Mesenchymal stem cell (in vitro differentiated cells and primary cell): ENCODE measurements around the gene PCED1A.

ENCODE experiments used
- DNase-seq: peaks from one replicate; pipeline ENCODE4 v3.0.0-alpha.2; 2013
- H2AFZ ChIP-seq: one replicate; pipeline ENCODE4 v1.6.1; 2013; ENCODE audit warnings: low read depth, mild to moderate bottlenecking, control low read depth, inconsistent platforms, low read length, moderate library complexity
- H2AK5ac ChIP-seq: 2 replicates; pipeline ENCODE4 v1.6.1; 2013; ENCODE audit warnings: low read length, moderate library complexity, mild to moderate bottlenecking, inconsistent platforms; ENCODE audit not compliant: severe bottlenecking
- H2BK120ac ChIP-seq: one replicate; pipeline ENCODE4 v1.6.1; 2013; ENCODE audit warnings: low read depth, mild to moderate bottlenecking, inconsistent platforms, low read length, moderate library complexity
- H2BK12ac ChIP-seq, 2 experiments: one replicate each; pipeline ENCODE4 v1.6.1; 2013; ENCODE audit warnings: inconsistent platforms in 2 of 2, low read length in 2 of 2, mild to moderate bottlenecking in 2 of 2, moderate library complexity in 2 of 2, control low read depth in 1 of 2
- H2BK15ac ChIP-seq: one replicate; pipeline ENCODE4 v1.6.1; 2013; ENCODE audit warnings: mild to moderate bottlenecking, low read depth, inconsistent platforms; ENCODE audit not compliant: poor library complexity, severe bottlenecking
- H2BK5ac ChIP-seq: 2 replicates; pipeline ENCODE4 v1.6.1; 2013; ENCODE audit warnings: low read depth, mild to moderate bottlenecking, low read length, control low read depth, inconsistent platforms; ENCODE audit not compliant: poor library complexity, severe bottlenecking
- H3K14ac ChIP-seq, 2 experiments: one replicate each; pipeline ENCODE4 v1.6.1; 2013; ENCODE audit warnings: inconsistent platforms in 2 of 2, low read length in 2 of 2, control low read depth in 1 of 2, mild to moderate bottlenecking in 1 of 2, moderate library complexity in 1 of 2
- H3K18ac ChIP-seq, 2 experiments: one replicate each; pipeline ENCODE4 v1.6.1; 2013; ENCODE audit warnings: inconsistent platforms in 2 of 2, low read length in 2 of 2, control low read depth in 1 of 2, low read depth in 1 of 2, mild to moderate bottlenecking in 1 of 2
- H3K23ac ChIP-seq, 2 experiments: one replicate each; pipeline ENCODE4 v1.6.1; 2013; ENCODE audit warnings: inconsistent platforms in 2 of 2, low read length in 2 of 2, mild to moderate bottlenecking in 2 of 2, moderate library complexity in 2 of 2, control low read depth in 1 of 2
- H3K27ac ChIP-seq: 2 replicates; pipeline ENCODE4 v1.5.1; 2013; ENCODE audit warnings: mild to moderate bottlenecking, moderate library complexity, low read length, control low read depth, inconsistent platforms; ENCODE audit not compliant: poor library complexity, severe bottlenecking
- H3K27me3 ChIP-seq, 2 experiments: 2 replicates each; pipeline versions ENCODE4 v1.6.1 to v1.7.0; 2013; ENCODE audit warnings: low read length in 2 of 2, mild to moderate bottlenecking in 2 of 2, moderate library complexity in 2 of 2, control low read depth in 1 of 2, inconsistent platforms in 1 of 2; ENCODE audit not compliant: control insufficient read depth in 1 of 2, insufficient read depth in 1 of 2
- H3K36me3 ChIP-seq, 2 experiments: 2 replicates each; pipeline versions ENCODE4 v1.6.1 to v1.7.0; 2013; ENCODE audit warnings: low read length in 2 of 2, control low read depth in 1 of 2, inconsistent platforms in 1 of 2, low read depth in 1 of 2, mild to moderate bottlenecking in 1 of 2; ENCODE audit not compliant: insufficient read depth in 2 of 2, control insufficient read depth in 1 of 2
- H3K4ac ChIP-seq, 2 experiments: one replicate each; pipeline ENCODE4 v1.6.1; 2013; ENCODE audit warnings: inconsistent platforms in 2 of 2, low read length in 2 of 2, mild to moderate bottlenecking in 2 of 2, moderate library complexity in 2 of 2, control low read depth in 1 of 2, low read depth in 1 of 2
- H3K4me1 ChIP-seq: 2 replicates; pipeline ENCODE4 v1.6.1; 2013; ENCODE audit warnings: low read depth, low read length, control low read depth; ENCODE audit not compliant: control insufficient read depth, insufficient read depth
- H3K4me2 ChIP-seq: 2 replicates; pipeline ENCODE4 v1.6.1; 2013; ENCODE audit warnings: low read length, mild to moderate bottlenecking, inconsistent platforms; ENCODE audit not compliant: poor library complexity, severe bottlenecking
- H3K4me3 ChIP-seq, 2 experiments: 2 replicates each; pipeline versions ENCODE4 v1.5.1 to v1.7.0; 2013; ENCODE audit warnings: low read length in 2 of 2, mild to moderate bottlenecking in 2 of 2, control low read depth in 1 of 2, low read depth in 1 of 2; ENCODE audit not compliant: insufficient read depth in 1 of 2
- H3K79me1 ChIP-seq: replicated peaks from 2 replicates; pipeline ENCODE4 v1.6.1; 2013; ENCODE audit warnings: mild to moderate bottlenecking, control low read depth, low read length, inconsistent platforms; ENCODE audit not compliant: poor library complexity, severe bottlenecking
- H3K9ac ChIP-seq: 2 replicates; pipeline ENCODE4 v1.7.0; 2013; ENCODE audit warnings: mild to moderate bottlenecking, low read length, moderate library complexity
- H3K9me3 ChIP-seq: 2 replicates; pipeline ENCODE4 v1.7.0; 2013; ENCODE audit warnings: mild to moderate bottlenecking, low read length; ENCODE audit not compliant: control insufficient read depth
- H4K8ac ChIP-seq: one replicate; pipeline ENCODE4 v1.6.1; 2013; ENCODE audit warnings: inconsistent platforms, mild to moderate bottlenecking, low read length, moderate library complexity
- H4K91ac ChIP-seq: one replicate; pipeline ENCODE4 v1.6.1; 2013; ENCODE audit warnings: mild to moderate bottlenecking, low read length, inconsistent platforms
- WGBS: methylation state at CpG from one replicate; pipeline ENCODE4 v1.1.7; 2013; ENCODE audit warnings: mixed read lengths; 5-methylcytosine and 5-hydroxymethylcytosine counted together

PCED1A gene

DNA sequence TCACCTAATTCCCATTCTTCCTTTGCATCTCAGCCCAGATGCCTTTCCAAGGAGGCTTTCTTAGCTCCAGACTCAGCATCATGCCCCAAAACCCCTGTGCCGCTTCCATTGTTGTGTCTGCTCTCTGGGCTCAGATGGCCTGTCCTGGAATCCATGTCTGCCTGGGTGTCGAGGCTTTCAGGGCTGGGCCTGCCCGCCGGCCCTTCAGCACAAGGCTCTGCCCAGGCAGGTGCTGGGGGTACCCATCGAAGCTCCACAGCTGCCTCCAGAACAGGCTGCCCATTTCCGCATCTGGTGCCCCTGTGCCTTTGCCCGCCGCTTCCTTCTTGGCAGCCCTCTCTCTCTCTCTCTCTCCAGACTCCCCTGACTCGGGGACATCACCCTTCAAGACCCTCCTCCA is 41.2 kb downstream of the PCED1A start:
- Histone ChIP-seq H3K14ac (no peak overlapping the region), H4K8ac (no peak overlapping the region), H2BK5ac (no peak overlapping the region), H3K4me3 (peak overlapping the region in 1 of 2 experiments; percentile 89), H3K18ac (no peak overlapping the region), H3K27ac (no peak overlapping the region), H3K4me2 (peak overlapping the region; percentile 91), H3K9ac (peak overlapping the region; percentile 85), H3K79me1 (no peaks in the 10 kb centered on the region), H3K36me3 (peaks cover 38 to 42% of the 10 kb centered on the region in 2 experiments), H3K23ac (no peak overlapping the region), H3K9me3 (no peaks in the 10 kb centered on the region), H2BK15ac (no peak overlapping the region), H2BK12ac (no peak overlapping the region), H2BK120ac (no peak overlapping the region), H2AFZ (peak overlapping the region; percentile 7), H4K91ac (no peak overlapping the region), H3K27me3 (peaks cover 10 to 32% of the 10 kb centered on the region in 2 experiments), H3K4me1 (peaks cover 16% of the 10 kb centered on the region), H2AK5ac (no peak overlapping the region), H3K4ac (no peak overlapping the region)
- no peak for DNase-seq
- WGBS = 71% methylated on average over 9 of the region's 9 CpGs

DNA sequence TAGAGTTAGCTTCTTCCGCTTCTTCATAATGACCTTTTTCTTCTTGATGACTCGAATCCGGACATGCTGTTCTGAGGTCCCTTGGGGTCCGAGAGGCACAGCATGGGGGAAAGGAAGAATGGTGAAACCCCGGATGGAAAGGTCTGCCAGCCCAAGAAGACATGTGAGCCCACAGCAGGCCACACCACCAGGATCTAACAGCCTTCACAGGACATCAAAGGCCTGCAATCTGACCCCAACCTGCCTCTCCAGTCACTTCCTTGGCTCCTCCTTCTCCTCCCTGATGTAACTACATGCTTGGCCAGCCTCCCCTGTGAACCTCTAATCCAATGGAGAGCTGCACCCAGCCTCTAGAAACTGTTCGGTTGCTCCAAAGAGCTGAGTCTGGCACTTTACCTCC is 41.6 kb downstream of the PCED1A start:
- Histone ChIP-seq H3K4me2 (no peak overlapping the region), H3K27me3 (peaks cover 7 to 28% of the 10 kb centered on the region in 2 experiments), H3K4me1 (peaks cover 16% of the 10 kb centered on the region), H3K14ac (no peak overlapping the region), H3K79me1 (no peaks in the 10 kb centered on the region), H2AFZ (no peak overlapping the region), H3K18ac (no peak overlapping the region), H2BK120ac (no peak overlapping the region), H2BK5ac (no peak overlapping the region), H2AK5ac (no peak overlapping the region), H2BK12ac (no peak overlapping the region), H3K4me3 (peak overlapping the region in 1 of 2 experiments; percentile 89), H3K27ac (no peak overlapping the region), H2BK15ac (no peak overlapping the region), H3K23ac (no peak overlapping the region), H3K9me3 (no peaks in the 10 kb centered on the region), H3K4ac (no peak overlapping the region), H4K91ac (no peak overlapping the region), H3K36me3 (peaks cover 38 to 43% of the 10 kb centered on the region in 2 experiments), H4K8ac (no peak overlapping the region), H3K9ac (peak overlapping the region; percentile 85)
- no peak for DNase-seq
- WGBS = 63% methylated on average over 6 of the region's 6 CpGs

GRCh38 chr20:2798095-2798805 is 42.2 kb downstream of the PCED1A start:
- H3K27ac ChIP-seq = no peak overlapping the region
- H3K79me1 ChIP-seq = no peaks in the 10 kb centered on the region
- H3K4me3 ChIP-seq = no peak overlapping the region
- no peak for DNase-seq
- no peak overlapping the region for H2AFZ ChIP-seq
- H2AK5ac ChIP-seq = no peak overlapping the region
- no peak overlapping the region for H3K23ac ChIP-seq
- H3K9me3 ChIP-seq = no peaks in the 10 kb centered on the region
- no peak overlapping the region for H3K9ac ChIP-seq
- no peak overlapping the region for H2BK15ac ChIP-seq
- H3K36me3 ChIP-seq = peaks cover 38 to 43% of the 10 kb centered on the region in 2 experiments
- H3K18ac ChIP-seq = no peak overlapping the region
- no peak overlapping the region for H4K8ac ChIP-seq
- H2BK12ac ChIP-seq = no peak overlapping the region
- H3K4me1 ChIP-seq = peaks cover 16% of the 10 kb centered on the region
- H3K14ac ChIP-seq = no peak overlapping the region
- 91% methylated on average over 19 of the region's 19 CpGs for WGBS
- no peak overlapping the region for H2BK5ac ChIP-seq
- no peak overlapping the region for H3K4me2 ChIP-seq
- H3K4ac ChIP-seq = no peak overlapping the region
- no peak overlapping the region for H2BK120ac ChIP-seq
- H3K27me3 ChIP-seq = peaks cover 7 to 23% of the 10 kb centered on the region in 2 experiments
- no peak overlapping the region for H4K91ac ChIP-seq

GRCh38 chr20:2797136-2797983 is 43.1 kb downstream of the PCED1A start:
- Histone ChIP-seq H2BK5ac (no peak overlapping the region), H4K8ac (no peak overlapping the region), H3K4me2 (no peak overlapping the region), H3K9ac (no peak overlapping the region), H3K36me3 (peaks cover 38 to 43% of the 10 kb centered on the region in 2 experiments), H3K9me3 (no peaks in the 10 kb centered on the region), H3K14ac (no peak overlapping the region), H3K27ac (no peak overlapping the region), H3K27me3 (peaks cover 14 to 20% of the 10 kb centered on the region in 2 experiments), H3K4me1 (peaks cover 16% of the 10 kb centered on the region), H2BK12ac (no peak overlapping the region), H3K79me1 (no peaks in the 10 kb centered on the region), H2BK120ac (no peak overlapping the region), H2AK5ac (no peak overlapping the region), H3K4me3 (no peak overlapping the region), H3K18ac (no peak overlapping the region), H3K23ac (no peak overlapping the region), H3K4ac (no peak overlapping the region), H2AFZ (no peak overlapping the region), H4K91ac (no peak overlapping the region), H2BK15ac (no peak overlapping the region)
- 89% methylated on average over 16 of the region's 16 CpGs for WGBS
- DNase-seq = no peak
